HG02884 (cell line): Measurements from ENCODE around the gene RIBC2.
"Not testable (repeated sequence)": the region's sequence is repeated elsewhere in the genome, so short reads cannot be mapped to it uniquely, and the experiment has no call there.

Experiments used
- ATAC-seq: cut with Tn5 transposase; IDR thresholded peaks from one replicate; pipeline ENCODE4 v1.9.1; 2021; ENCODE audit warnings: mild to moderate bottlenecking, moderate library complexity; ENCODE audit not compliant: unreplicated experiment

The RIBC2 gene

GRCh38 chr22:45423524-45423923, 10.0 kb downstream of the RIBC2 start:
- ATAC-seq = no peak

- no peak for ATAC-seq
Observed at GRCh38 chr22:45424241-45424731, 10.8 kb downstream of the RIBC2 start.

- no peak for ATAC-seq
Observed at GRCh38 chr22:45425101-45425500, 11.6 kb downstream of the RIBC2 start.

GRCh38 chr22:45425531-45426265, 12.2 kb downstream of the RIBC2 start:
- ATAC-seq = no peak

GRCh38 chr22:45426387-45426786, 12.9 kb downstream of the RIBC2 start:
- ATAC-seq = no peak

GRCh38 chr22:45427114-45427513, 13.6 kb downstream of the RIBC2 start:
- no peak for ATAC-seq

- no peak for ATAC-seq
Observed at GRCh38 chr22:45428391-45429385, 15.2 kb downstream of the RIBC2 start.

GRCh38 chr22:45429424-45429823, 15.9 kb downstream of the RIBC2 start:
- no peak for ATAC-seq

GRCh38 chr22:45429981-45430775, 16.7 kb downstream of the RIBC2 start:
- ATAC-seq = no peak

- ATAC-seq = no peak
Observed at GRCh38 chr22:45430871-45431270, 17.4 kb downstream of the RIBC2 start.

- no peak for ATAC-seq
Observed at GRCh38 chr22:45434981-45435380, 21.5 kb downstream of the RIBC2 start.

GRCh38 chr22:45435544-45436139, 22.1 kb downstream of the RIBC2 start:
- ATAC-seq = no peak

- not testable (repeated sequence) for ATAC-seq
Observed at GRCh38 chr22:45436871-45437517, 23.5 kb downstream of the RIBC2 start.

GRCh38 chr22:45438336-45438735, 24.8 kb downstream of the RIBC2 start:
- no peak for ATAC-seq

GRCh38 chr22:45440688-45441087, 27.2 kb downstream of the RIBC2 start:
- not testable (repeated sequence) for ATAC-seq

- ATAC-seq = no peak
Observed at GRCh38 chr22:45441138-45441537, 27.6 kb downstream of the RIBC2 start.

GRCh38 chr22:45442116-45442515, 28.6 kb downstream of the RIBC2 start:
- no peak for ATAC-seq

GRCh38 chr22:45444168-45444567, 30.7 kb downstream of the RIBC2 start:
- no peak for ATAC-seq

- ATAC-seq = no peak
Observed at GRCh38 chr22:45445031-45445710, 31.7 kb downstream of the RIBC2 start.
